HG03521 (cell line): ENCODE data around the gene DOK3.
"Not testable (repeated sequence)": the region's sequence is repeated elsewhere in the genome, so short reads cannot be mapped to it uniquely, and the experiment has no call there.

Source experiments
- ATAC-seq: cut with Tn5 transposase; IDR thresholded peaks from one replicate; pipeline ENCODE4 v1.9.1; 2021; ENCODE audit warnings: mild to moderate bottlenecking, moderate library complexity; ENCODE audit not compliant: unreplicated experiment

DOK3 gene

GRCh38 chr5:177535125-177535524, 25.5 kb upstream of the DOK3 start:
- no peak for ATAC-seq

DNA sequence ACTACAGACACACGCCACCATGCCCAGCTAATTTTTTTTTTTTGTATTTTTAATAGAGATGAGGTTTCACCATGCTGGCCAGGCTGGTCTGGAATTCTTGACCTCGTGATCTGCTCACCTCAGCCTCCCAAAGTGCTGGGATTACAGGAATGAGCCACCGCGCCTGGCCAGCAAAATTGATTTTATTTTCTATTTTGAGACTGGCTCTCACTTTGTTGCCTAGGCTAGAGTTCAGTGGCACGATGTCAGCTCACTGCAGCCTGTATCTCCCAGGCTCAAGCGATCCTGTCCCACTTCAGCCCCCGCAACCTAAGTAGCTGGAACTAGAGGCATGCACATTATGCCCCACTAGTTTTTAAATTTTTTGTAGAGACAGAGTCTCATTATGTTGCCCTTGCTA, 24.8 kb upstream of the DOK3 start:
- ATAC-seq = not testable (repeated sequence)

DNA sequence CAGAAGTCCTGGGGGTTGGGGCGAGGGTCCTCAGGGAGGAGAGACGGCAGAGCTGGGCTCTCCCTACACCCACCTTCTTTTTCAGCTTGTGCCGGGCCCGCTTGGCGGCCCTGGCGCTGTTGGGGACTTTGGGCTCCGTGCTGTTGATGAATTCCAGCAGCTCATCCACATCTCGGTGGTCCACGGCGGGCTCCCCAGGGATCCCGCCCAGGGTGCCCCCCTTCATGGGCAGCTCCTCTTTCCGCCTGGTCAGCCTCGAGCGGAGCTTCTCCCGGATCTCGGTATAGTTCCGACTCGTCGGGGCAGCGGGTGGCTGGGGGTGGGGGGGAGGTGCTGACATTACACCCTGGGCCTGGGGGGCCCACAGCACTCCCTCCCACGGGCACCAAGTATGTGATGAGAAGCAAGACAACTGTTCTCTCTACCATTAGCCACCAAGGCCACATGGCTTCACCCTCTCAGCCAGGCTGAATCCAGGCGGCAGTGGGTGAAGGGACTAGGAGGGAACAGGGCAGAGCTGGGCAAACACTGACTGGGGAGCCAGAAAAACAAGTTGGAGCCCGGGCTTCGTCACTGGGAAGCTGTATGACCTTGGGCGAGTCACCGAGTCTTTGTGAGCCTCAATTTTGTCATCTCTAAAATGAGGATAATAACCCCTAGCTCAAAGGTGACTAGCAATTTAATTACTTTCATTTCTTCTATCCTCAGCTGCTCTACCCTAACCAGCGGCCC, 21.7 kb upstream of the DOK3 start:
- no peak for ATAC-seq

GRCh38 chr5:177530638-177531037, 21.0 kb upstream of the DOK3 start:
- ATAC-seq = no peak

GRCh38 chr5:177529247-177530203, 19.9 kb upstream of the DOK3 start:
- ATAC-seq = no peak

- no peak for ATAC-seq
Observed at GRCh38 chr5:177528631-177529030, 19.0 kb upstream of the DOK3 start.

DNA sequence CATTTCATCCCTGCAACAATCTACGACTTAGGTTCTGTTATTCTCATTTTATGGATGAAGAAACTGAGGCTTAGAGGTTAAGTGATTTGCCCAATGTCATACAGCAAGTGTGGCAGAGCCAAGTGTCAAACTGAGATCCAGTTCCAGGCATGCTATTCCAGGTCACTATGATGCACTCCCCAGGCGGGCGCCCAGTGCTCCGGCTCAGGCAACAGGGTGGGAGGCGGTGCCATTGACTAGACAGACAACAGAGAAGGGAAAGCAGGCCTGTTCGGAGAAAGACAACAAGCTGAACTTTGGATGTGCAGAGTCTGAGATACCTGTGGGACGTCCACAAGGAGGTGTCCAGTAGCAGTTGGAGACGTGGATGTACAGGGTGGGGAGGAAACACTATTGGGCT, 18.0 kb upstream of the DOK3 start:
- ATAC-seq = no peak

- no peak for ATAC-seq
Observed at GRCh38 chr5:177526791-177527190, 17.2 kb upstream of the DOK3 start.

- no peak for ATAC-seq
Observed at GRCh38 chr5:177526191-177526590, 16.6 kb upstream of the DOK3 start.

DNA sequence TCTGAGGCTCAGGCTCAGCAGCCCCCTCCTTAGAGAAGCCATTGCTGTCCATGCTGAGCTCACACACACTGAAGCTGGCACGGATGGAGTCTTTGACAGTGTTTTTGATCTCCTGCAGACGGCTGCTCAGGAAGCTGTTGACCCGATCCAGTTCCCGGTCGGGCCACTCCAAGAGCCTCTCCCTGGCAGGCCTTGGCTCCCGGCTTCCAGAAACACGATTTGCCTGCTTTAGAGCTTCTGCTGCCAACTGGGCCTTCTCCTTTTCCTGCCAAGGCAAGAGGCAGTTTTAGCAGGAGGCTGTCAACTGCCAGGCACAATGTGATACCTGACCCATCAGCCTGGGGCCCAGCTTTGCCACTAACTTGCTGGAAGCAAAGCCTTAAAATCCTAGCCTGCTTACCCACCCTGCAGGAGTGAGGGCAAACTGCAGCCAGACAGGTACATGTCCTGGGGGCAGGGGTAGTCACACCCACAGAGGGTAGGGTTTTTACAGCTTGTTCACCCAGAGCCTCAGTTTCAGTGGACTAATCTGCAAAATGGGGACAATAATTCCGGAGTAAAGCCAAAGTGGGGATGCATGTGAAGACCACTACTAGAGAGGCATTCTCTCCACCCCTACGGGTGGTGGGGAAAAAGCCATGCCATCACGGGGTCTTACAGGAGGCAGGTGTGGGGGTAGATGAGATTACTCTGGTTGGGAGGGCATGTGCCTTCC, 15.5 kb upstream of the DOK3 start:
- no peak for ATAC-seq

GRCh38 chr5:177524539-177524900, 14.9 kb upstream of the DOK3 start:
- no peak for ATAC-seq

GRCh38 chr5:177523711-177524538, 14.3 kb upstream of the DOK3 start:
- ATAC-seq = no peak

DNA sequence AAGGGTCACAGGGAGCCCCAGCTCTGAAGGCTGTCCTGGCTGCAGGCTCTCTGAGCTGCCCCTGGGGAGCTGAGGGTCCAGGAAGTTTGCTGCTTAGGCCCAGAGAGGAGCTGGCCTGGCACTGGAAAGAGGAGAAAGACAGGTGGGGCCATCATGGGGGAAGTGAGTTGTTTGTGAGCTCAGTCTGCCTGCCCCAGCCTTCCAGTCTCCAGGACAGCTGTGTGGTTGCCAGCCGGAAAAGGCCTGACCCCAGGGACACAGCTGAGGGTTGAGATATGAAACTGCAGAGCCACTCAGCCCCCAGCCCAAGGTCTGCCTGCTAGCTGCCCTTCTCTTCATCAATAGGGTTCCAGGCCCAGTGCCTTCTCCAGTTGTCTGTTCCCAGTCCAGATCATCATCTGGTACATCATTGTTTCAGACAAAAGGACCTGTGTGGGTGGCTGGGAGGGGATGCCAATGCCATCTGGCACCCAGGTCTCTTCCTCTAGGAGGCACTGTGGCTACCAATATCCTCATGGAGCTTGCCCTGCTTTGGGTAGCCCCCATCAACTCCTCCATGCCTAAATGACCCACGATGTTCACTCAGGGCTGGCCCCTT, 11.4 kb upstream of the DOK3 start:
- ATAC-seq = no peak

- no peak for ATAC-seq
Observed at GRCh38 chr5:177520271-177520670, 10.6 kb upstream of the DOK3 start.

GRCh38 chr5:177519463-177520235, 10.0 kb upstream of the DOK3 start:
- no peak for ATAC-seq

- ATAC-seq = peak; percentile 72
Observed at GRCh38 chr5:177516601-177517568, 7.3 kb upstream of the DOK3 start, which contains the start of gene DDX41. DDX41 (minus strand) TSS chr5:177516961; CDS start chr5:177516945, 16 bp downstream.

DNA sequence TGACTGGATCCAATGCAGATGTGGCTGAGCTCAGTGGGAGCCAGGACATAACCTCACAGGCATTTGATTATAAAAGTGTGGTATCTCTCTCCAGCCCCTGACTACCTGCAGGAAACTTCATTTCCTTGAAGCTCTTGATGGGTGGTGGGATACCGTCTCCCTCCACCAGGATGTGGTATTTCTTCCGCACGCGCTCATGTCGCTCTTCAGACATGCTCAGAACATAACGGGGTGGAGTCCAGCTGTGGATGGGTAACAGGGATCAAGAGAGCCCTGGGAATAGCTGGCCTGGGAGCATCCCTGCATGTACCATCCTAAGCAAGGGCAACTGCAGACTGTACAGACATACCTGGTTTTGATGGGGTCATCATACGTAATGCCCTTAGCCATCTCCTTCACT, 6.0 kb upstream of the DOK3 start:
- no peak for ATAC-seq

GRCh38 chr5:177514541-177514940, 4.9 kb upstream of the DOK3 start:
- no peak for ATAC-seq
